Mesothelial cell of epicardium (in vitro differentiated cells): ENCODE data around the gene MAPK13. TPM values are rescaled to one million over a fixed set of nuclear protein-coding genes. Genes with fewer than 3 reads are reported as not detected.

Source experiments
- DNase-seq, 2 experiments: peaks; one replicate each; pipeline ENCODE4 v3.0.0; 2021; ENCODE audit warnings: low spot score in 2 of 2; ENCODE audit not compliant: unreplicated experiment in 2 of 2
- H3K27ac Mint-ChIP-seq: 2 replicates; pipeline ENCODE4 v1.8.0; 2021; ENCODE audit warnings: mixed read lengths
- H3K27me3 Mint-ChIP-seq: 2 replicates; pipeline ENCODE4 v1.8.0; 2021; ENCODE audit warnings: low read depth, mixed read lengths
- H3K36me3 Mint-ChIP-seq: 2 replicates; pipeline ENCODE4 v1.8.0; 2021; ENCODE audit warnings: mixed read lengths
- H3K4me1 Mint-ChIP-seq: 2 replicates; pipeline ENCODE4 v1.8.0; 2021; ENCODE audit warnings: mixed read lengths
- H3K4me3 Mint-ChIP-seq: 2 replicates; pipeline ENCODE4 v1.8.0; 2021; ENCODE audit warnings: mild to moderate bottlenecking, moderate library complexity, mixed read lengths
- H3K9me3 Mint-ChIP-seq: 2 replicates; pipeline ENCODE4 v1.8.0; 2021; ENCODE audit warnings: mixed read lengths
- CTCF ChIP-seq: fragments of 200-600 bp; sonication (generic); IDR thresholded peaks from one replicate; pipeline ENCODE4 v1.5.0; 2021; ENCODE audit warnings: antibody characterized with exemption; ENCODE audit not compliant: unreplicated experiment
- total RNA-seq: library from RNA; stranded (reverse); gene quantifications from 3 replicates; pipeline ENCODE4 v1.2.1, GENCODE V29; 2021

The MAPK13 gene
- total RNA-seq, 1 donor from 2014 or later, result 20.6 TPM

DNA sequence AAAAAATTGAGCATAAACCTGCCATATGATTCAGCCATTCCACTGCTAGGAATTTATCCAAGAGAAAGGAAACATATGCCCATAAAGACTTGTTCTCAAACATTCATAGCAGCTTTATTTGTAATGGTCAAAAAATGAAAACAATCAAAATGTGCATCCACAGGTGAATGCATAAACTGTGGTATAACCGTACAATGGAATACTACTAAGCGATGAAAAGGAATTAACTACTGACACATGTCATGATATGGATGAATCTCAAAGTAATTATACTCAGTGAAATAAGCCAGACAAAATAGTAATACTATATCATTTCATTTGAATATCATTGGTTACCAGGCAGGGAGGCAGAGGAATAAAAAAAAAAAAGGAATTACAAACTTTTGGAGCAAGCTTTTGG is 40.4 kb downstream of the MAPK13 start:
- H3K36me3 Mint-ChIP-seq, result peaks cover 7% of the 10 kb centered on the region
- H3K4me1 Mint-ChIP-seq, result no peaks in the 10 kb centered on the region
- DNase-seq, result no peak
- TF ChIP-seq CTCF, result no peak
- no peak overlapping the region for H3K27ac Mint-ChIP-seq
- H3K27me3 Mint-ChIP-seq, result no peaks in the 10 kb centered on the region
- H3K4me3 Mint-ChIP-seq, result no peak overlapping the region
- peaks cover 20% of the 10 kb centered on the region for H3K9me3 Mint-ChIP-seq

DNA sequence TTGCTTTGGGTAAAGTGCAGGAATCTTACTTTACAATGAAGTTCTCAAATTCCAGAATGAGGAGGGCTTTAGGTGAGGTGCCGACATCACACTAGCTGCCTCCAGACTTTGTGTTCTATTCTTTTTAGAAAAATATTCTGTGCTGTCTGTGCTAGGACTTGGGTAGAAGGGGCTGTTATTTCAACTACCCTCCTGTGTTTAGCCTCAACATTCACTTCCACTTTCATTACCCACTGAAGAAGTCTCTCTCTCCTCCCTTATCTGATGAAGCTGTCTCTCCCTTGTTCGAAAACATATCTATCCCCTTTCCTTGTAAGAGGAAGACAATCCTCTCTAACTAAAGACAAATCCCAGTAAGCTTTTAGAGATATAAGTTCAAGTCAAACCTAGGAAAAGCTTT is 41.3 kb downstream of the MAPK13 start:
- TF ChIP-seq CTCF, result no peak
- Mint-ChIP-seq H3K4me3 (no peak overlapping the region), H3K27me3 (no peaks in the 10 kb centered on the region), H3K4me1 (no peaks in the 10 kb centered on the region), H3K27ac (no peak overlapping the region), H3K9me3 (peaks cover 16% of the 10 kb centered on the region), H3K36me3 (peaks cover 2% of the 10 kb centered on the region)
- DNase-seq, result no peak

DNA sequence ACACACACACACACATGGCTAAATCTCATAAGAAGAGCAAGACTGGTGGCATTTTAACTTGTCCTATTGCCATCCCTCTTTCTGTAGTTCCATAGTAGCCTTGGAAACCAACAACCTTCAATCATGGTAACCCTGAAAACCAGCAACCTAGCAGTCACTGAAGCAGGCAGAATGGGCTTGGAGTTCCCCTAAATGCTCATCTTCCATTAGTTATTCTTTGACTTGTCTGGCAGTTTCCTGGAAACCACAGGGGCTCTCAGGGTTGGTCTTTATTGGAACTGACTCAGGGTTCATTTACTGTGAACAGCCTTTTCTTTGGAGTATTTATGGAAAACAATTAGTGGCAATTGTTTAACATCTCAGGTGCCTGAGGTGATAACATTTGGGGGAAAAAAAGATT is 46.9 kb downstream of the MAPK13 start:
- Mint-ChIP-seq H3K9me3 (peaks cover 29% of the 10 kb centered on the region), H3K27me3 (no peaks in the 10 kb centered on the region), H3K4me3 (no peak overlapping the region), H3K36me3 (peaks cover 16% of the 10 kb centered on the region), H3K4me1 (no peaks in the 10 kb centered on the region), H3K27ac (no peak overlapping the region)
- no peak for TF ChIP-seq CTCF
- no peak for DNase-seq

DNA sequence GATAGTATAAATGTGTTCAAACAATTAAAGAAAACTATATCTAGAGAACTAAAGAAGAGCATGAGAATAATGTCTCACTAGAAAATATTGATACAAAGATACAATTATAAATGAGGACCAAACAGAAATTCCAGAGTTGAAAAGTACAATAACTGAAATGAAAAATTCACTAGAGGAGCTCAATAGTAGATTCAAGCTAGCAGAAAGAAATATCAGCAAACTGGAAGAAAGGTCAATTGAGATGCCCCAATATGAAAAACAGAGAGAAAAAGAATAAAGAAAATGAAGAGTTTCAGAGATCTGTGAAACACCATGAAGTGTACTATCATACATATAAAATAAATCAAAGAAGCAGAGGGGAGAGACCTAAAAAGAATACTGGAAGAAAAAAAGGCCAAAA is 48.2 kb downstream of the MAPK13 start:
- Mint-ChIP-seq H3K36me3 (peaks cover 16% of the 10 kb centered on the region), H3K9me3 (peaks cover 42% of the 10 kb centered on the region), H3K4me1 (no peaks in the 10 kb centered on the region), H3K27me3 (no peaks in the 10 kb centered on the region), H3K27ac (no peak overlapping the region), H3K4me3 (no peak overlapping the region)
- TF ChIP-seq CTCF, result no peak
- no peak for DNase-seq

GRCh38 chr6:36180126-36180525 is 49.8 kb downstream of the MAPK13 start:
- Mint-ChIP-seq H3K9me3 (peaks cover 42% of the 10 kb centered on the region), H3K36me3 (peaks cover 16% of the 10 kb centered on the region), H3K4me1 (no peaks in the 10 kb centered on the region), H3K27ac (no peak overlapping the region), H3K4me3 (no peak overlapping the region), H3K27me3 (no peaks in the 10 kb centered on the region)
- TF ChIP-seq CTCF, result no peak
- no peak for DNase-seq

- Mint-ChIP-seq H3K9me3 (peaks cover 16% of the 10 kb centered on the region), H3K4me1 (no peaks in the 10 kb centered on the region), H3K27me3 (no peaks in the 10 kb centered on the region), H3K4me3 (no peak overlapping the region), H3K36me3 (no peaks in the 10 kb centered on the region), H3K27ac (no peak overlapping the region)
- no peak for DNase-seq
- TF ChIP-seq CTCF, result no peak
Measured at GRCh38 chr6:36184311-36184710, 54.0 kb downstream of the MAPK13 start.
